PC-9 (cell line): ENCODE data around the gene ZNF267. TPM values are rescaled to one million over a fixed set of nuclear protein-coding genes. Genes with fewer than 3 reads are reported as not detected.
"Not testable (repeated sequence)": the region's sequence is repeated elsewhere in the genome, so short reads cannot be mapped to it uniquely, and the experiment has no call there.

Source experiments
- BruUV-seq: library from RNA; stranded (reverse); fragments of 400-500 nt; replicated peaks from 2 replicates; lab custom pipeline; 2021; lab: Mats Ljungman, UMichigan
- CTCF ChIA-PET: fragments of 300-600 bp; sonication (Branson Sonifier 250); formaldehyde crosslinking; loops from one replicate; lab custom pipeline; 2022; ENCODE audit warnings: antibody characterized with exemption; lab: Charles Lee
- POLR2A ChIA-PET: fragments of 300-600 bp; sonication (Branson Sonifier 250); formaldehyde crosslinking; loops from one replicate; lab custom pipeline; 2022; ENCODE audit warnings: antibody characterized with exemption; ENCODE audit not compliant: unreplicated experiment; lab: Charles Lee
- DNase-seq, 2 experiments: peaks; one replicate each; pipeline versions ENCODE4 v3.0.0 to v3.0.0-alpha.2; 2015 to 2022; ENCODE audit warnings: mixed read lengths in 1 of 2
- H2AFZ ChIP-seq: fragments of 200-600 bp; sonication (generic); 2 replicates; pipeline ENCODE4 v1.8.1; 2017; ENCODE audit warnings: antibody characterized with exemption
- H3F3A ChIP-seq: fragments of 200-600 bp; sonication (generic); 2 replicates; pipeline ENCODE4 v1.8.1; 2017; ENCODE audit warnings: antibody characterized with exemption, mild to moderate bottlenecking, low read depth; ENCODE audit not compliant: insufficient read depth
- H3K27ac ChIP-seq: fragments of 200-600 bp; sonication (generic); 2 replicates; pipeline ENCODE4 v1.6.1; 2016; ENCODE audit warnings: mixed run types
- H3K27me3 ChIP-seq: fragments of 200-600 bp; sonication (generic); 2 replicates; pipeline ENCODE4 v1.6.1; 2016; ENCODE audit warnings: low read depth, mixed run types; ENCODE audit not compliant: insufficient read depth
- H3K36me3 ChIP-seq: fragments of 200-600 bp; sonication (generic); 2 replicates; pipeline ENCODE4 v1.6.1; 2016; ENCODE audit warnings: low read depth, mixed run types
- H3K4me1 ChIP-seq: fragments of 200-600 bp; sonication (generic); replicated peaks from 2 replicates; pipeline ENCODE4 v1.6.1; 2016; ENCODE audit warnings: mixed run types; ENCODE audit not compliant: insufficient read depth
- H3K4me2 ChIP-seq: fragments of 200-600 bp; sonication (generic); 2 replicates; pipeline ENCODE4 v1.6.1; 2017; ENCODE audit warnings: mixed run types
- H3K4me3 ChIP-seq: fragments of 200-600 bp; sonication (generic); 2 replicates; pipeline ENCODE4 v1.6.1; 2016; ENCODE audit warnings: mixed run types
- H3K79me2 ChIP-seq: fragments of 200-600 bp; sonication (generic); 2 replicates; pipeline ENCODE4 v1.6.1; 2017; ENCODE audit warnings: low read depth, mixed run types
- H3K9me2 ChIP-seq: fragments of 200-600 bp; sonication (generic); 2 replicates; pipeline ENCODE4 v1.8.1; 2017; ENCODE audit warnings: mild to moderate bottlenecking; ENCODE audit not compliant: insufficient read depth
- H3K9me3 ChIP-seq: fragments of 200-600 bp; sonication (generic); 2 replicates; pipeline ENCODE4 v1.8.1; 2016; ENCODE audit warnings: low read depth; ENCODE audit not compliant: insufficient read depth
- H4K20me1 ChIP-seq: fragments of 200-600 bp; sonication (generic); 2 replicates; pipeline ENCODE4 v1.8.1; 2017; ENCODE audit not compliant: insufficient read depth
- CTCF ChIP-seq: fragments of 200-600 bp; sonication (generic); conservative IDR thresholded peaks from 2 replicates; pipeline ENCODE4 v1.6.1; 2017; ENCODE audit warnings: mixed run types, antibody characterized with exemption, mild to moderate bottlenecking, moderate library complexity
- EZH2 ChIP-seq: fragments of 200-600 bp; sonication (generic); IDR thresholded peaks from 2 replicates; pipeline ENCODE4 v1.8.0; 2017; ENCODE audit warnings: antibody characterized with exemption, low read depth
- intact Hi-C: fragments of 100-400 bp; cut with micrococcal nuclease; formaldehyde crosslinking; loops from one replicate; pipeline ENCODE4 v1.10.0; 2022; ENCODE audit not compliant: unreplicated experiment
- total RNA-seq: library from RNA; stranded (reverse); gene quantifications from 2 replicates; pipeline ENCODE4 v1.2.3, GENCODE V29; 2021

Gene ZNF267
- total RNA-seq, 1 experiment from 2014 or later: 12.4 TPM

GRCh38 chr16:31913668-31914067 lies 40.1 kb downstream of the ZNF267 start:
- Histone ChIP-seq H2AFZ (no peak overlapping the region), H3K27ac (no peak overlapping the region), H3K4me1 (no peaks in the 10 kb centered on the region), H3K9me3 (peaks cover 94% of the 10 kb centered on the region), H3K79me2 (peaks cover 40% of the 10 kb centered on the region), H3K4me3 (no peak overlapping the region), H3K4me2 (no peak overlapping the region), H3K9me2 (no peaks in the 10 kb centered on the region), H3K27me3 (no peaks in the 10 kb centered on the region), H3K36me3 (peaks cover 87% of the 10 kb centered on the region), H3F3A (no peaks in the 10 kb centered on the region), H4K20me1 (no peaks in the 10 kb centered on the region)
- TF ChIP-seq CTCF: no peak
- TF ChIP-seq EZH2: no peak
- POLR2A ChIA-PET: no interaction called here
- no peak for DNase-seq
- no TSS peak for BruUV-seq
- intact Hi-C loops: no loop called here
- CTCF ChIA-PET: no interaction called here

- Histone ChIP-seq H3K4me3 (peak overlapping the region; percentile 18; the same call in 1 of the 2 replicates), H3K79me2 (peaks cover 21% of the 10 kb centered on the region; the same call in 1 of the 2 replicates), H4K20me1 (no peaks in the 10 kb centered on the region), H3K36me3 (peaks cover 71% of the 10 kb centered on the region), H3K9me3 (peaks cover 94% of the 10 kb centered on the region), H2AFZ (no peak overlapping the region), H3K27me3 (no peaks in the 10 kb centered on the region), H3F3A (no peaks in the 10 kb centered on the region), H3K27ac (no peak overlapping the region), H3K4me1 (no peaks in the 10 kb centered on the region), H3K9me2 (no peaks in the 10 kb centered on the region), H3K4me2 (no peak overlapping the region)
- ChIA-PET POLR2A (no interaction called here), CTCF (no interaction called here)
- intact Hi-C loops: no loop called here
- BruUV-seq: TSS peak; percentile 13
- DNase-seq: no peak
- TF ChIP-seq EZH2 (no peak), CTCF (no peak)
These were observed 42.5 kb downstream of the ZNF267 start for GRCh38 chr16:31916056-31916488.

GRCh38 chr16:31920373-31920772 lies 46.8 kb downstream of the ZNF267 start:
- Histone ChIP-seq H3K36me3 (peaks cover 28% of the 10 kb centered on the region), H2AFZ (no peak overlapping the region), H3K27me3 (no peaks in the 10 kb centered on the region), H3K9me3 (peaks cover 67% of the 10 kb centered on the region), H3K4me1 (no peaks in the 10 kb centered on the region), H3K4me2 (no peak overlapping the region), H3F3A (no peaks in the 10 kb centered on the region), H4K20me1 (no peaks in the 10 kb centered on the region), H3K9me2 (no peaks in the 10 kb centered on the region), H3K27ac (no peak overlapping the region), H3K79me2 (no peaks in the 10 kb centered on the region), H3K4me3 (no peak overlapping the region)
- TF ChIP-seq CTCF (no peak), EZH2 (no peak)
- no TSS peak for BruUV-seq
- POLR2A ChIA-PET: no interaction called here
- intact Hi-C loops: no loop called here
- no peak for DNase-seq
- CTCF ChIA-PET: no interaction called here

- BruUV-seq, H3K4me2 ChIP-seq, POLR2A ChIA-PET, H3K79me2 ChIP-seq, H3F3A ChIP-seq, H3K4me3 ChIP-seq, H3K4me1 ChIP-seq, H3K27me3 ChIP-seq, H3K9me2 ChIP-seq, CTCF ChIA-PET, H2AFZ ChIP-seq, intact Hi-C loops, H3K9me3 ChIP-seq, H4K20me1 ChIP-seq, DNase-seq, H3K27ac ChIP-seq, H3K36me3 ChIP-seq: not testable (repeated sequence)
These were observed 78.2 kb downstream of the ZNF267 start for GRCh38 chr16:31951806-31952205.

GRCh38 chr16:31952206-31952605 lies 78.6 kb downstream of the ZNF267 start:
- H3K9me3 ChIP-seq, DNase-seq, H3K9me2 ChIP-seq, H3K27ac ChIP-seq, POLR2A ChIA-PET, BruUV-seq, H3K4me2 ChIP-seq, H3F3A ChIP-seq, H3K4me1 ChIP-seq, H3K79me2 ChIP-seq, CTCF ChIA-PET, H4K20me1 ChIP-seq, H3K4me3 ChIP-seq, H2AFZ ChIP-seq, H3K36me3 ChIP-seq, intact Hi-C loops, H3K27me3 ChIP-seq: not testable (repeated sequence)
